SH-SY5Y (cell line): ENCODE results near the gene ESRRA.

Experiments
- GATA2 ChIP-seq: IDR thresholded peaks from 2 replicates; pipeline ENCODE4 v1.6.1; 2011; ENCODE audit warnings: mild to moderate bottlenecking, low read depth, low read length
- GATA3 ChIP-seq: IDR thresholded peaks from 2 replicates; pipeline ENCODE4 v1.6.1; 2011; ENCODE audit warnings: low read depth, mild to moderate bottlenecking, low read length, moderate library complexity

ESRRA gene

GRCh38 chr11:64296830-64297698, 8.3 kb upstream of the ESRRA start:
- TF ChIP-seq GATA2: no peak
- no peak for TF ChIP-seq GATA3

- TF ChIP-seq GATA2: no peak
- TF ChIP-seq GATA3: no peak
Observed at GRCh38 chr11:64297699-64298358, 7.5 kb upstream of the ESRRA start.

GRCh38 chr11:64298966-64299846, 6.1 kb upstream of the ESRRA start:
- TF ChIP-seq GATA3 (no peak), GATA2 (no peak)

- TF ChIP-seq GATA2 (no peak), GATA3 (no peak)
Observed at GRCh38 chr11:64299847-64300648, 5.3 kb upstream of the ESRRA start, which contains the start of gene CATSPERZ. TSS of gene CATSPERZ (plus strand) at chr11:64300358. CDS start at chr11:64300411, 53 bp downstream.

- TF ChIP-seq GATA2: no peak
- no peak for TF ChIP-seq GATA3
Observed at GRCh38 chr11:64303109-64304031, 2.0 kb upstream of the ESRRA start.

- no peak for TF ChIP-seq GATA2
- no peak for TF ChIP-seq GATA3
Observed at GRCh38 chr11:64304032-64304315, 1.4 kb upstream of the ESRRA start.

GRCh38 chr11:64304316-64305072, 830 bp upstream of the ESRRA start:
- TF ChIP-seq GATA2 (no peak), GATA3 (no peak)

GRCh38 chr11:64305691-64306562, 603 bp downstream of the ESRRA start:
- TF ChIP-seq GATA3 (no peak), GATA2 (no peak)

- TF ChIP-seq GATA3 (no peak), GATA2 (no peak)
Observed at GRCh38 chr11:64306563-64306875, 1.2 kb downstream of the ESRRA start.

- TF ChIP-seq GATA2: no peak
- TF ChIP-seq GATA3: no peak
Observed at GRCh38 chr11:64306876-64307622, 1.7 kb downstream of the ESRRA start.

GRCh38 chr11:64312947-64313346, 7.6 kb downstream of the ESRRA start:
- TF ChIP-seq GATA2: no peak
- no peak for TF ChIP-seq GATA3
